ENCODE data around the gene VAT1. TPM values are rescaled to one million over a fixed set of nuclear protein-coding genes. Genes with fewer than 3 reads are reported as not detected.

VAT1 gene
- total and polyA plus RNA-seq, 9 of the 15 experiments (the other 6 are each of a cell fraction or from before 2014, with no cell fraction given): 29.4 to 153 (median 66.7) TPM

- no peak for TF ChIP-seq RREB1 (CRISPR knock-in tag; IDR thresholded peaks at IDR 0.05)
- TF ChIP-seq TAF9B (IDR thresholded peaks at IDR 0.05; ENCODE audit: partially characterized antibody): peak; percentile 36
- TF ChIP-seq ZNF586 (CRISPR knock-in tag; conservative IDR thresholded peaks at IDR 0.05): no peak
- TF ChIP-seq ZNF184 (CRISPR knock-in tag; IDR thresholded peaks at IDR 0.05): no peak
- TF ChIP-seq ZNF174 (CRISPR knock-in tag; IDR thresholded peaks at IDR 0.05): no peak
- no peak for TF ChIP-seq CREB5 (CRISPR knock-in tag; IDR thresholded peaks at IDR 0.05)
- TF ChIP-seq E2F1 (CRISPR knock-in tag; IDR thresholded peaks at IDR 0.05): no peak
- 0 out of 4 replicates have a peak, but pooled peaks of 1 of the 2 experiments have one; percentile 19 for TF ChIP-seq KDM4B (IDR thresholded peaks at IDR 0.05; ENCODE audit: borderline replicate concordance in 2 of 2, low read depth in 1 of 2)
- no peak for TF ChIP-seq ZNF311 (CRISPR knock-in tag; IDR thresholded peaks at IDR 0.05)
- TF ChIP-seq XRCC4 (IDR thresholded peaks at IDR 0.05; ENCODE audit: extremely low read depth, insufficient read depth, insufficient read length): no peak
- no peak for TF ChIP-seq RBM17 (IDR thresholded peaks at IDR 0.05; ENCODE audit: borderline replicate concordance, low read depth, low read length)
- TF ChIP-seq GTF2F1 (IDR thresholded peaks at IDR 0.05; ENCODE audit: low read depth, low read length): no peak
- TF ChIP-seq CC2D1A (IDR thresholded peaks at IDR 0.05): peak; percentile 70
- TF ChIP-seq, protein P1, sequence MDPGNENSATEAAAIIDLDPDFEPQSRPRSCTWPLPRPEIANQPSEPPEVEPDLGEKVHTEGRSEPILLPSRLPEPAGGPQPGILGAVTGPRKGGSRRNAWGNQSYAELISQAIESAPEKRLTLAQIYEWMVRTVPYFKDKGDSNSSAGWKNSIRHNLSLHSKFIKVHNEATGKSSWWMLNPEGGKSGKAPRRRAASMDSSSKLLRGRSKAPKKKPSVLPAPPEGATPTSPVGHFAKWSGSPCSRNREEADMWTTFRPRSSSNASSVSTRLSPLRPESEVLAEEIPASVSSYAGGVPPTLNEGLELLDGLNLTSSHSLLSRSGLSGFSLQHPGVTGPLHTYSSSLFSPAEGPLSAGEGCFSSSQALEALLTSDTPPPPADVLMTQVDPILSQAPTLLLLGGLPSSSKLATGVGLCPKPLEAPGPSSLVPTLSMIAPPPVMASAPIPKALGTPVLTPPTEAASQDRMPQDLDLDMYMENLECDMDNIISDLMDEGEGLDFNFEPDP (CRISPR knock-in tag; IDR thresholded peaks at IDR 0.05): no peak
- TF ChIP-seq MYBL2 (IDR thresholded peaks at IDR 0.05; ENCODE audit: low read depth): no peak
- TF ChIP-seq MYBL2 (CRISPR knock-in tag; IDR thresholded peaks at IDR 0.05; ENCODE audit: borderline replicate concordance): no peak
- TF ChIP-seq RCOR1 (IDR thresholded peaks at IDR 0.05; ENCODE audit: borderline replicate concordance in 1 of 2, low read depth in 2 of 2, low read length in 2 of 2): peak in 1 of 2 experiments; percentile 51; a peak in 1 of 4 replicates
Measured at GRCh38 chr17:43006639-43007551, 15.3 kb downstream of the VAT1 start, which contains the start of gene IFI35 (continued).

Measured in K562 (cell line).